M059J (cell line): ENCODE data around the gene UBN2. TPM values are rescaled to one million over a fixed set of nuclear protein-coding genes. Genes with fewer than 3 reads are reported as not detected.

Experiments used
- DNase-seq: peaks from one replicate; pipeline ENCODE4 v3.0.0-alpha.2; 2012; ENCODE audit warnings: low read depth
- total RNA-seq: library from RNA; depleted of rRNA; stranded (reverse); fragments of >200 nt; shearing (Covaris generic); gene quantifications from 2 replicates; pipeline ENCODE4 v1.2.3, GENCODE V29; 2014; rRNA removed

The UBN2 gene
- total RNA-seq, 1 experiment from 2014 or later = 4.2 TPM

DNA sequence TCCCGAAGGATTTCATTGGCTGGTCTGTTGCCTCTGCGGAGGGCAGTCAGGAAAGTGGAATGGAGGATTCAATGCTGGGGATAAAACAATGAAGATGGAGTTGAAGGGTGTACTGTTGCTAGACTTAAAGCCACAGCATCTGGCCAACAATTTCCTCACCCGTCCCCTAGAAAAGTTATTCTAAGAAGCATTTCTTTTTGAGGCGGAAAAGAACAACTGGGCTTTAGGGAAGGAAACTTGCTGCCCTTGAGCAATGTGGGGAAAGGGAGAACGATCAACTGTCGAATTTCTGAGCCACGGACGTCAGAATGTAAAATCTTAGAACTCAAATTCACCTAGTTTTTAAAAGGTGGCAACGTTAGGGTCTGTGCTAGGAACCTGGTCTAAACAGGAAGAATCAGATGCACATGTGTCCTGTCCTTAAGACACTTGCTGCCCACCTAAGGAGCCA lies 110.8 kb downstream of the UBN2 start:
- DNase-seq = no peak

DNA sequence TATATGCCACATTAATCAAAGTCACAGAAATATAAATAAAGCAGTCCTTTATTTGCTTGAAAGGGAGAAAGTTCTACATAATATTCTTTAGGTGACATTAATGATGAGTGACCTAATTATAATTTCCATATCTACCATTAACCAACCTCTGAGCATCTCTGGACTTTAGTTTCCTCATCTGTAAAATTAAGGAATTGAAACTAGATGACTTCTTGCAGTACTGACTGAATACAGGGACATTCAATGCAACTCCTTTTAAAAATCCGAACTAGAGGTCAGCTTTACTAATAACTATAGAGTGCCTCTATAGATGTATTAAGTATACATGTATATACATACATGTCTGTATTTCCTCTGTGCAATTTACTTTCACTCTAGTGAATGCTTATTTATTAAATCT lies 114.0 kb downstream of the UBN2 start:
- DNase-seq = no peak

GRCh38 chr7:139351027-139351426 lies 120.0 kb downstream of the UBN2 start:
- no peak for DNase-seq

- DNase-seq = no peak
Observed at GRCh38 chr7:139354729-139355128, 123.7 kb downstream of the UBN2 start.

DNA sequence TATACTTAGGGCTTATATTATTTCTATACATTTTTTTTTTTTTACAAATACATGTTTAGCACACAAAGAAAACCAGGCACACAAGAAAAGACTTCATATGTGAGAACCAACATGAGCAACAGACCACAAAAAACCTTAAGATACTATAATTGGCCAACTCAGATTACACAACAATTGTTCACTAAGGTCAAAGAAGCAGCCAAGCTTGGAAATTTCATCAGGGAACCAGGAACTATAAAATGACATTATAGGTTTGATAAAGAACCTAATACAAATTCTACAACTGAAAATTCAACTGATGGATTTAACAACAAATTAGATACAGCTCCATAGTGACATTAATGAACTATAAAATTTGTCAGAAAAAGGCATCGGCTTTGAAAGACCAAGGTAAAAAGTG lies 124.3 kb downstream of the UBN2 start:
- DNase-seq = no peak

Other genes starting within 250 kb of the UBN2 start
- gene KIAA1549, start 249.8 kb upstream of the UBN2 start, total RNA-seq = 2.6 and 3.9 TPM in 2 replicates
- 0.96 and 4.6 TPM in 2 replicates for gene ZC3HAV1L, start 195.2 kb upstream of the UBN2 start, total RNA-seq
- gene ZC3HAV1, start 121.5 kb upstream of the UBN2 start, total RNA-seq = 51.3 and 73.1 TPM in 2 replicates
- 12.5 and 16.1 TPM in 2 replicates for gene FMC1, start 110.1 kb downstream of the UBN2 start, total RNA-seq
- 46.9 and 64.2 TPM in 2 replicates for gene LUC7L2, start 128.7 kb downstream of the UBN2 start, total RNA-seq